OCI-LY1 (cell line): ENCODE measurements around the gene RARS1.

Source experiments
- CTCF ChIP-seq: fragments of 200-600 bp; sonication (generic), shearing (Covaris generic); IDR thresholded peaks from 2 replicates; pipeline ENCODE4 v1.5.1; 2017; ENCODE audit warnings: mild to moderate bottlenecking, antibody characterized with exemption, low read length, moderate library complexity, mixed read lengths
- EZH2 ChIP-seq: fragments of 200-600 bp; sonication (generic), shearing (Covaris generic); IDR thresholded peaks from 2 replicates; pipeline ENCODE4 v1.8.0; 2017; ENCODE audit warnings: borderline replicate concordance, mixed run types, mild to moderate bottlenecking, antibody characterized with exemption, low read length, moderate library complexity, mixed read lengths

- TF ChIP-seq CTCF (no peak), EZH2 (no peak)
Measured at GRCh38 chr5:168481330-168481788, 4.9 kb upstream of the RARS1 start.
